Coronary artery (tissue), 2 donors: Measurements from ENCODE around the gene DTYMK.

Source experiments
- DNase-seq: peaks from one replicate; pipeline ENCODE4 v3.0.0-alpha.2; 2017; ENCODE audit warnings: low spot score
- H3K27ac ChIP-seq, 2 donors: fragments of 200-600 bp; sonication (generic); one replicate each; pipeline ENCODE4 v1.5.1; 2016 to 2019
- H3K4me3 ChIP-seq: fragments of 200-600 bp; sonication (generic); 2 replicates; pipeline ENCODE4 v1.5.1; 2016; ENCODE audit warnings: mild to moderate bottlenecking, moderate library complexity
- CTCF ChIP-seq: fragments of 200-600 bp; sonication (generic); IDR thresholded peaks from one replicate; pipeline ENCODE4 v1.5.1; 2019; ENCODE audit warnings: antibody characterized with exemption

DTYMK gene

GRCh38 chr2:241633561-241633960 lies 53.1 kb downstream of the DTYMK start:
- no peak for DNase-seq
- Histone ChIP-seq H3K4me3 (no peak overlapping the region), H3K27ac (no peak overlapping the region)
- no peak for TF ChIP-seq CTCF

- no peak overlapping the region for H3K27ac ChIP-seq
- H3K4me3 ChIP-seq = no peak overlapping the region
- no peak for TF ChIP-seq CTCF
- DNase-seq = no peak
These were observed 53.9 kb downstream of the DTYMK start for GRCh38 chr2:241632478-241633325.

GRCh38 chr2:241629762-241630435 lies 56.7 kb downstream of the DTYMK start:
- H3K4me3 ChIP-seq = no peak overlapping the region
- no peak for TF ChIP-seq CTCF
- H3K27ac ChIP-seq = no peak overlapping the region
- DNase-seq = no peak

GRCh38 chr2:241627675-241628074 lies 58.9 kb downstream of the DTYMK start:
- Histone ChIP-seq H3K27ac (no peak overlapping the region), H3K4me3 (no peak overlapping the region)
- TF ChIP-seq CTCF = no peak
- DNase-seq = no peak
